Cardiac muscle cell (in vitro differentiated cells and primary cell): ENCODE results near the gene APCDD1L. TPM values are rescaled to one million over a fixed set of nuclear protein-coding genes. Genes with fewer than 3 reads are reported as not detected.

Source experiments
- DNase-seq, 2 donors: peaks; one replicate each; pipeline versions ENCODE4 v3.0.0 to v3.0.0-alpha.2; 2010 to 2017; ENCODE audit warnings: low read depth in 1 of 2, low spot score in 1 of 2
- H3K27ac ChIP-seq: fragments of 200-600 bp; sonication (generic); 2 replicates; pipeline ENCODE4 v1.5.1; 2016
- H3K27me3 ChIP-seq: fragments of 200-600 bp; sonication (generic); 2 replicates; pipeline ENCODE4 v1.6.0; 2016; ENCODE audit warnings: control low read depth
- H3K36me3 ChIP-seq: fragments of 200-600 bp; sonication (generic); 2 replicates; pipeline ENCODE4 v1.5.1; 2016; ENCODE audit warnings: control low read depth
- H3K4me1 ChIP-seq: fragments of 200-600 bp; sonication (generic); 2 replicates; pipeline ENCODE4 v1.8.1; 2017; ENCODE audit warnings: low read depth, mild to moderate bottlenecking, mixed run types
- H3K4me3 ChIP-seq: fragments of 200-600 bp; sonication (generic); 2 replicates; pipeline ENCODE4 v1.5.1; 2016; ENCODE audit warnings: mild to moderate bottlenecking
- H3K9me3 ChIP-seq: fragments of 200-600 bp; sonication (generic); 2 replicates; pipeline ENCODE4 v1.5.1; 2017; ENCODE audit warnings: low read depth, mild to moderate bottlenecking, control low read depth
- CTCF ChIP-seq: IDR thresholded peaks from 2 replicates; pipeline ENCODE4 v1.5.1; 2012; ENCODE audit warnings: low read depth, mild to moderate bottlenecking, low read length
- polyA plus RNA-seq: library from polyadenylated mRNA; unstranded; fragments of >200 nt; fragmentation: Nextera tagmentation; extraction: Ambion mirVana; gene quantifications from 2 replicates; pipeline ENCODE4 v1.2.1, GENCODE V29; 2016
- total RNA-seq: library from RNA; depleted of rRNA; stranded (reverse); fragments of >200 nt; gene quantifications from 2 replicates; pipeline ENCODE4 v1.2.3, GENCODE V29; 2016

Gene APCDD1L
- total and polyA plus RNA-seq, 2 experiments from 2014 or later = 0.21 to 1.1 TPM

- Histone ChIP-seq H3K27ac (peak overlapping the region; percentile 75), H3K4me1 (peaks cover 32% of the 10 kb centered on the region)
These were observed 65.4 kb downstream of the APCDD1L start for GRCh38 chr20:58449681-58450221.

GRCh38 chr20:58448958-58449357 is 66.2 kb downstream of the APCDD1L start:
- no peak for TF ChIP-seq CTCF
- H3K27me3 ChIP-seq = no peaks in the 10 kb centered on the region
- no peaks in the 10 kb centered on the region for H3K9me3 ChIP-seq
- H3K4me1 ChIP-seq = peaks cover 32% of the 10 kb centered on the region
- DNase-seq = peak in 1 of 2 donors; percentile 70
- no peak overlapping the region for H3K4me3 ChIP-seq
- peak overlapping the region; percentile 75 for H3K27ac ChIP-seq
- H3K36me3 ChIP-seq = peaks cover 7% of the 10 kb centered on the region

More at GRCh38 chr20:58449681-58450221, 65.4 kb downstream of the APCDD1L start:
- H3K9me3 ChIP-seq = no peaks in the 10 kb centered on the region
- TF ChIP-seq CTCF = no peak
- DNase-seq = peak in 1 of 2 donors; percentile 38
- peaks cover 3% of the 10 kb centered on the region for H3K36me3 ChIP-seq
- H3K27me3 ChIP-seq = no peaks in the 10 kb centered on the region
- H3K4me3 ChIP-seq = no peak overlapping the region

GRCh38 chr20:58447511-58448391 is 67.4 kb downstream of the APCDD1L start:
- Histone ChIP-seq H3K27ac (peak overlapping the region; percentile 75), H3K4me1 (peaks cover 25% of the 10 kb centered on the region), H3K4me3 (no peak overlapping the region), H3K27me3 (no peaks in the 10 kb centered on the region), H3K36me3 (peaks cover 8% of the 10 kb centered on the region), H3K9me3 (no peaks in the 10 kb centered on the region)
- peak; percentile 64 to 70 for DNase-seq
- TF ChIP-seq CTCF = peak; percentile 78

GRCh38 chr20:58446960-58447265 is 68.3 kb downstream of the APCDD1L start:
- DNase-seq = no peak
- Histone ChIP-seq H3K36me3 (peaks cover 8% of the 10 kb centered on the region), H3K27ac (no peak overlapping the region), H3K9me3 (no peaks in the 10 kb centered on the region), H3K27me3 (no peaks in the 10 kb centered on the region), H3K4me1 (peaks cover 22% of the 10 kb centered on the region), H3K4me3 (no peak overlapping the region)
- no peak for TF ChIP-seq CTCF

GRCh38 chr20:58446264-58446959 is 68.8 kb downstream of the APCDD1L start:
- peaks cover 8% of the 10 kb centered on the region for H3K36me3 ChIP-seq
- TF ChIP-seq CTCF = no peak
- H3K4me1 ChIP-seq = peaks cover 22% of the 10 kb centered on the region
- no peaks in the 10 kb centered on the region for H3K27me3 ChIP-seq
- no peak overlapping the region for H3K4me3 ChIP-seq
- no peak for DNase-seq
- no peak overlapping the region for H3K27ac ChIP-seq
- H3K9me3 ChIP-seq = no peaks in the 10 kb centered on the region
